HCEC 1CT (cell line): Measurements from ENCODE around the gene HIVEP1.

ENCODE experiments used
- DNase-seq: peaks from one replicate; pipeline ENCODE4 v3.0.0-alpha.2; 2017

HIVEP1 gene

DNA sequence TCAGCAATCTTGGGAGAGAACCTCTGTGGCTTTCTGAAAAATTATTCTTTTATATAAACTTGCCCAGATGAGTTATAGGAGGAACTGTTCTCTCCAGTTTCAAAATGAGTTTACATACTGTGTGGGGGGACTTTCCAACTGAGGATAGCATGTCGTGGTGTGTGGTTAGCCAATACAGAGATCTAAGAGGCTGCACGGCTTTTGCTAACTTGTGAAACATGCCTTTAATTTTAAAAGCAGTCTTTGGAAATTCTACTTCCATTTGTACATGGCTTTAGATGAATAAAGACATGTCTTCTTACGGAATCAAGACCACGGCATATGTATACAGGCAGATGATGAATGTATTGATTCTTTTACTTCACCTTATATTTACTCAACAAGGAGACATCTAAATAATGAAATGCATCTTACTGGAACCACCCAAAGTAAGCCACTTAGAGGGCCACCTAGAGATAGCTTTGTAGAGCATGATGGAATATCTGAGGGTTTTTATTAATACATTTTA is 39.8 kb downstream of the HIVEP1 start:
- DNase-seq = no peak

DNA sequence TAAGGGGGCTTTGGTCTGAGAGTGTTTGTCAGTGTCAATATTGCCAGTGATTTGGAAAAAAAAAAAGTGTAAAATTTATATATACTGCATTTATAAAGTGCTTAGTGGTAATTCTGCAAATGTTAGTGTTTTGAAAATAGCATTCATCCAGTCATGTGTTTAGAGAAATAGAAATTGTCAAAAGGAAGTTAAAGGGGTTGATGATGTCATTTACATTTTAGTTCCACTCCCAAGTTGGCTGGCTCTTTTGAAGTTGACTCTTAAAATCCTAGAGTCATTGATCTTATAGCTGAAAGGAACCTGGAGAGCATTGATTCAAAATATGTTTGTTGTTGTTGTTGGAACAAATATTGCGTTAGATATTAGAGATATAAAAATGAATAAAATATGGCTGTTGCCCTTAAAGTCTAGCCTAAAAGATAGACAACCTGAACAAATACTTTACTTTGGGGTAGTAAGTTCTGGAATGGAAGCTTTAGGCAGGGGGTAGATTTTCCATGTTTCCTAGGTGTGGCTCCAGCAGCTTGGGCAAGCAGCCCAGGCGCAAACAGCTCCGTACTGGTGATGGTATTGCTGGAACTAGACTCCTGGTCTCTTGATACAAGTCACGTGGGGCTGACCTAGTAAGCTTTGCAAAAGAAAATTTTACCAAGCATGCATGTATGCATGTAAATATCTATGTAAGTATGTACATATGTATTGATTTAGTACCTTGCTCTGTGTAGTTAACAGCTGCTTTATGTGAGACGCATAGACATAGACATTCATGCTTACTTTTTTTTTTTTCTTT is 46.3 kb downstream of the HIVEP1 start:
- no peak for DNase-seq

DNA sequence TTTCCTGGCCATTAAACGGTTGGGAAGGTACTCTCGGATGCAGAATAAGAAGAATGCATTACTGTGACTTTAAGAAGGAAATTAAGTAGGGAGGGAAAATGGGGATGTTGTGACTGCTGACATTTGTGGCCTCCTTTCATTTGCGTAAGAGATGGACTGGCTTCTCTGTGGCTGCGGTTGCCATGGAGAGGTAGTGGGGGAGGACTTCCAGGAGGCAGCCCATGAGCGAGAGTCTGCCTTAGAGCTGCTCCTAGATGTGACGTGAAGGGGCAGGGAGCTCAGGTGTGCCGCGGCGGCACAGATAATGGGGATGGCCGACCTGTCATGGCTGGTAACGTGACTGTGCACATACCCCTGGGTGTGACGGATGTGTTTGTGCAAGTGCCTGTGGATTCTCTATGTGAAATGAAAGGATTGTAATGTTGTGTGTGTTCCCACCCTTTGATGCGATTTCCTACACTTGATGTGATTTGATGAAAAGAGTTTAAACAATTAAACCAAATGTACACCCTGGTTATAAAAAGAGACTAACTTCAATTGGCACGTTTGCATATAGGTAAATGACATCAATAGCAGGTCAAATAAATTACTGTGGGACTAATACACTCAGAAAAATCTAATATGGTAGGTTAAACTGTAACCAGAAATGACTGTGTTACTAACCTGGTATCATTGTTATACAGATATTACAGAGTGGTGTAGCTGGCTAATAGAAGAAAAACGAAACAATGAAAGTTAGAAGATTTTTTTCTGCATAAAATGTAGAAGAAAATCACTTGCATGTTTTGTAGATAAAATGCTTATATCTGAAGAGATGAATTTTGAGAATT is 48.9 kb downstream of the HIVEP1 start:
- no peak for DNase-seq

DNA sequence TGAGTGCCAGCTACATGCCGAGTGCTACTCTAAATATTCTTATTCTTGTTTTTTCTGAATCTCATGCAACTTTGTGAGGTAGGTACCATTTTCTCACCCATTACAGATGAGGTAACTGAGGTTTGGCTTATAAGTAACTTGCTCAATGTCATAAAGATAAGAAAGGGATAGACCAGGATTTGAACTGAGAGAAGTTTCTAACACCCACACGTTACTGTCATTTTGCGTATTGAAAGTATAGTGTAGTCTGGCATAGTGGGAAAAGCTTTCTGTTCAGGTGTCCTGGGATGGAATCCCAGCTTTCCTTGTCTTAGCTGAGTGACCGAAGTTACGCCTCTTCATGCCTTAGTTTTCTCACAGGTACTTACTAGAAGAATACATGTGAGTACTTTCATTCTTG is 50.5 kb downstream of the HIVEP1 start:
- no peak for DNase-seq

DNA sequence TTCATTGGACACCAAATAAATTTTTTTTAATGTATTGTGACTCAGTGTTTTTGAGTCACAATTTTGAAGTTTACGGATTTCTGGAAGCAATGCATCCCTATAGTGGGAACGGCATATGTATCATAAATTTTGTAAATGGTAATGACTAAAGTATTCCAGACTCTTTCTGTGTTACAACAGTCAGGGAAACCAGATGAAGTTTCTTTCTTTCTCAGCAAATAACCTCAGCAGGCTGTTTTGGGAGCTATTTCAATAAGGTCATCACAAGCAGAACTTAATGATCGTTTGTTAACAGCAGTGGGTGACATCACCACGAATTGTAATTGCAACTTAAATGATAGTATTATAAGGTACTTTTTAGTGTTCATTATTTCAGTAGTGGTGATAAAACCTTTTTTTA is 52.0 kb downstream of the HIVEP1 start:
- DNase-seq = peak; percentile 87

DNA sequence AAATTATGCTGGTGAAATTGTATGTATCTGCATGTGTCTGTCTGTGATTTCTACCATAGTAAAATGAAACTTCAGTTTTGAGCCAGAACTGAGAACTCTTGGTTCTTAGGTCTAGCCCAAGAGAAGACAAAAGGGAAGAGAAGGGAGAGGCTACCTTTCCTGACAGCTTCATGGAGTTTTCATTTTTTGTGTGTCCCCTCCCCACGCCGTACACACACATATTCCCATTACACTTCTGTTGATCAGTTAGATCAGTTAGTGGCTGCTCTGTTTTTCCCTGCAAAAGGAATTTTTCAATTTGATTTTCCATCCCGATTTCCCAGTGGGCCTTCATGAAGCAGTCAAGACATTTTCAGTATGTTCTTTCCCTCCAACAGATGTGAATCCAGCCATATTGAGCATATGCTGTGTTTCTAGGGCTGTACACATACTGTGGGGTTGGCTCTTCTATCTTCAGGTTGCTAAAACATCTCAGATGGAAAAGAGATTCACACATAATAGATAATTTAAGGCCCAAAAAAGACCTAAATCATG is 52.5 kb downstream of the HIVEP1 start:
- no peak for DNase-seq

DNA sequence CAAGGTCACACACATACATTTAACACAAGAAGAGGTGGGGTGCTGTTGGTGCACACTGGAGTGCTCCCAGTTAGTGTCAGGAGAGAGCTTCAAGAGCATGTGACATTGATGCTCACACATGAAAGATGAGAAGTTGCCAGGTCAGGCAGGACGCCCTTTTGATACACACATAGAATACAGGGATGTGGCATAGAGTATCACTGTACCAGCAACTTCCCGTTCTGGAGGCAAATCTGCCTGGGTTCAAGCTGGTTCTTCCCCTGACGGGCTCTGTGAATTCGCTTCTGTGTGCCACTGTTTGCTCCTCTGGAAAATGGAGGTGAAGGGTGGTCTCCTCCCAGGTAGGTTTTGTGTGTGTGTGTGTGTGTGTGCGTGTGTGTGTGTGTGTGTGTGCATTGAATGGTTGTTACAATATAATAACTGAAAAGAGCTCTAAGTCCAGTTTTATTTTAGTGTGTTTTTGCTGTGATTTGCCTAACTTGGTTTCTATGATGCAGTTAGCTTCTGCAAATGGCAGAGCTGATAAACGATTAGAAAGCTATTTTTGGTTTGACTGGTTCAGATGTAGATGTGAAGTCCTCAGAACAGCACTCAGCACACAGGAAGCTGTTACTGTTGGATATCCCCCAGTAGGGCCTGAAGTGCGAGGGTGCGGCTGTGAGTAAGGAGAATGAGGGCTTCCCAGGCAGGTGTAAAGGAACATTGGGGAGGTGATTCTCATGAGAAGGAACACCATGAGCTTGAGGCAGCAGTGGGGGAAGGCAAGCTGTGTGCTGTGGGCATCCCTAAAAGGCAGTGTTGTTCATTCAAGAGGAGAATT is 53.4 kb downstream of the HIVEP1 start:
- no peak for DNase-seq

DNA sequence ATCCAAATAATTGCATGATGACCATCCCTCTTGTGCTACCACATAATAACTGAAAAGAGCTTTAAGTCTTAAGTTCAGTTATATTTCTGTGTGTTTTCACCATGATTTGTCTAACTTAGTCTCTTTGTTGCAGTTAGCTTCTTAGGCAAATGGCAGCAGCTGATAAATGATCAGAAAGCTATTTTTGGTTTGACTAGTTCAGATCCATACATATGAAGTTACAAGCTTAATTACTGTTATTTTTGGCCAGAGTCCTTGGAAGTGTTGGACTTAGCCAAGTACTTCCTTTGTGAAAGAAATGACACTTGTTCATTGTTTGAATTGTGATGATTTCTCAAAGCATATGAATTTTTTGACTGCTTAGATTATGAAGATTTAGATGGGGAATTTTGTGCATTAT is 54.2 kb downstream of the HIVEP1 start:
- DNase-seq = no peak

DNA sequence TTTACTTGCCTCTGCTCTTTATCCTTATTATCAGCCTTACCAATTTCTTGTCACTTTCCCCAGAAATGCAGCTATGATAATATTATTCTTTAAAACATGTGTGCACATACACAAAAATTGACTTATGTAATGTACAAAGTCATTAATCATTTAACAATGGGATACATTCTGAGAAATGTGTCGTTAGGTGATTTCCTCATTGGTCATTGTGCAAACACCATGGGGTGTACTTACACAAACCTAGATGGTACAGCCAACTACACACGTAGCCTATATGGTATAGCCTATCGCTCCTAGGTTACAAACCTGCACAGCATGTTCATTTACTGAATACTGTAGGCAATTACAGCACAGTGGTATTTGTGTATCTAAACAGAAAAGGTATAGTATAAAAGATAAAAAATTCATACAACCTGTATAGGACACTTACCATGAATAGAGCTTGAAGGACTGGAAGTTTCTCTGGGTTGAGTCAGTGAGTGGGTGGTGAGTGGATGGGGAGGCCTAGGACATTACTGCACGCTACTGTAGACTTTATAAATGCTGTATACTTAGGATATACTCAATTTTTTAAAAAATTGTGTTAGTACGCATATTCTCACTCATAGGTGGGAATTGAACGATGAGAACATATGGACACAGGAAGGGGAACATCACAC is 56.9 kb downstream of the HIVEP1 start:
- no peak for DNase-seq

DNA sequence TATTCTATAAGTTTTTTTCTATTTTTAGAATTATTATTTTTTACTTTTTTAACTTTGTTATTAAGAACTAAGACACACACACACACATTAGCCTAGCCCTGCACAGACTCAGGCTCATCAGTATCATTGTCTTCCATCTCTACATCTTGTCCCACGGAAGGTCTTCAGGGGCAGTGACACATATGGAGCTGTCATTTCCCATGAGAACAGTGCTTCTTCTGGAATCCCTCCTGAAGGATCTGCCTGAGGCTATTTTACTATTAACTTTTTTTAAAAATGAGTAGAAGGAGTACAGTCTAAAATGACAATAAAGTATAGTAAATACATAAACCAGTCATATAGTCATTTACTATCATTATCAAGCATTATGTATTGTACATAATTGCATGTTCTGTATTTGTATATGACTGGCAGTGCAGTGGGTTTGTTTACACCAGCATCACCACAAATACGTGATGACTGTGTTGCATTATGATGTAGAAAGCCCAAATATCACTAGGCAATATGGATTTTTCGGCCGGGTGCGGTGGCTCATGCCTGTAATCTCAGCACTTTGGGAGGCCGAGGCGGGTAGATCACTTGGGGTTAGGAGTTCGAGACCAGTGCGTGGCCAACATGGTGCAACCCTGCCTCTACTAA is 57.9 kb downstream of the HIVEP1 start:
- no peak for DNase-seq

DNA sequence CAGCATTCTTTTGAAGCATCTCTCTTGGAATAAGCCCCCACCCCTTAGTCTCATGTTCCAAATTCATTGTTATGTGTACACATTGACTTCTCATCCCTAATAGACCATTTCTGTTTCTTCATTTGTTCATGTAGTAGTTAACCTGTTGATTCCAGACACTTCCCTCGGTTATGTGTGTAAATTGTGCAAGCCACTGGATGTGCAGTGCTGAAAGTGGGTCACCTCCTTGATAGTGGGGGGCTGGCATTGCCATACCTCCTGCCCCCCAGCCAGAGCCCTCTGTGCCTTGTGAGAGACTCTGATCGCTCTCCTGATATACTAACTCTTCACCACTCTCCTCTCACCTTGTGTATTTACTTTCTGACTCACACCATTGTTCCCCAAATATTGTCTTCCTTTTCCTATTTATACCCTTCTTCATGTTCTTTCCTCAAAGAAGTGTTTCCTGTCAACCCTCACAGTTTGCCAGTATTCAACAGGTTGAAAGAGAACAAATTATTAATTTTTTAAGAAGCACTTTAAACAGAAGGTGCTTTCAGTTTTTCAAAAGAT is 59.0 kb downstream of the HIVEP1 start:
- no peak for DNase-seq

DNA sequence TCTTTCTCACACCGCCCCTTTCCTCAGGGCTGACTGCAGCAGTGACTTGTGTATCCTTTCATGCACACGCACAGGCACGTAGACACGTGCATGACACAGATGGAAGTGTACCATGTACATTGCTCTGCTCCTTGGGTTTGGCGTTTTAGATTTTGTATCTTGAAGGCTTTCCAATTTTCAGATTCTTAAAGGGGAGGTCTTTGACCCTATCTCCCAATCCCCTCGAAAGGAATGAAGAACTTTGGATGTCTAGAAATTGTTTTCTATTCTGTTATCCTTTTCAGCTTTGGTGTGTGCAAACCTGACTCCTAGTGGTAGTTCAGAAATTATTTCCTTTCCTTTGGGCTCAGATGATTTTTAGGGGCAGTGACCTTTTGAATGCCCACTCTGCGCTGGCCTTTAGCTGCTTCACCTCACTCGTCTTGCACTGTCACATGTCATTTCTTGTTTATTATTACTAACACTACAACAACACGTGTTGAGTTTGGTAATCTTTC is 63.0 kb downstream of the HIVEP1 start:
- no peak for DNase-seq

DNA sequence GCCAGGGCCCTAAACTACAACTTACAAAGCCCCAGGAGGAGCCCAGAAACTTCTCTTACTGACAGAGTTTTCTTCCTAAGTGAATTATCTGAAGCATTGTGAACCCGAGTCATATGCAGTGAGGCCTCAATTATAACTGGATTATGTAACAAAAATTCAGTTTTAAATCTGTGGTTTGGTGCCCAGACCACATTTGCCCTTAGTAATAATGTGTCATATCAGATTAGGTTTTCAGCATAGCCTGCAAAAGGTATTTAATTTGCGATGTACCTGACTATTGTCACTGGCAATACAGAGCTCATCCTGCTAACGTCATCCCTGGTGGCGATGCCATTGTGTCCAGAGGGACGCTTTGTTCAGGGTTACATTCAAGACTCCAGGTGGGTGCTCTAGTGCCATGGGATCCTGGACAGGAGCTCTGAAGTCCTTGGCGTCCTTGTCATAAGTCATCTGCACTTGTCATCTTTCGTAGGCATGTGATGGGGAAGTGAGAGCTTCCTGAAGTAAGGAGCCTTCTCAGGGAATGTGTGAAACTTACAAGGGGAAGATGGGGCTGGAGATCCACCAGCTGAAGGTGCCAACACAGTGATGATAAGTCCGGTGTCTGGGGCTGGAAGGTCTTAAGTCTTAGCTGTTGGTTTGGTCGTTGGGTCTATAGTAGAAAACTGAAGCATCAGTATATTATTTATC is 65.1 kb downstream of the HIVEP1 start:
- DNase-seq = no peak

DNA sequence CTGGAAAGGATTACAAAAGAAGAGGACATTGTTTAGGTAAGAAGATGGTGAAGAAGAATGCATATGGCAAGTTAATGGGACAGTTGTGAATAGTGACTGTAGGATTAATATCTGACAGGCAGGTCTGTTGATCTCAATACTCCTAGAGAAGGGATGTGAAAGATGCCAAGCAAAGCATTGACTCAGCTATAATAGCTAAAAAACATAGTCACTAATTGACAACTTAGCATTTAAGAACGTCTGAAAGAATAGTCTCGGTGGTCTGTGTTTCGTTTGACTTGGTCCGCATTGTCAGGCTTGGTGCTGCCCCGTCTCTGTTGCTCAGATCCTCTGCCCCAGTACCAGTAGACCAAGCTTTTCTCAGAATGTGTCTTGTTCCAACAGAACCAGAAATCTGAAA is 65.9 kb downstream of the HIVEP1 start:
- DNase-seq = no peak

DNA sequence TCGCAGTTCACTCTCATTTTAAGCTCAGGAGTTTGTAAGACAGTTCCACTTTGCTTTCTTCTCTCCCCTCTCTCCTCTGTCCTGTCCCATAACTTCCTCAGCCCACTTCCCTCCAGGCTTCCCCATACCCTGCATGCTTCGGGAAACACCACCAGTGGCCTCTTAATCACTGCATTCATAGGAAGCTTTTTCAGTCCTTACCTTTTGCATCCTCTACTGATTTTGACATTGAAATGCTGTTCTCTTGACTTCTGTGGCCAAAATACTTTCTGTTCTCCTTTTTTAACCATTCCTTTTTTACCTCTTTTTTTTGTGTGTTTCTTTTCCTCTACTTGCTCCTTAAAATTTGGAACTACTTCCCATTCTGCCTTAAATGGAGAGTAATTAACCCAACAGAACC is 69.7 kb downstream of the HIVEP1 start:
- no peak for DNase-seq

DNA sequence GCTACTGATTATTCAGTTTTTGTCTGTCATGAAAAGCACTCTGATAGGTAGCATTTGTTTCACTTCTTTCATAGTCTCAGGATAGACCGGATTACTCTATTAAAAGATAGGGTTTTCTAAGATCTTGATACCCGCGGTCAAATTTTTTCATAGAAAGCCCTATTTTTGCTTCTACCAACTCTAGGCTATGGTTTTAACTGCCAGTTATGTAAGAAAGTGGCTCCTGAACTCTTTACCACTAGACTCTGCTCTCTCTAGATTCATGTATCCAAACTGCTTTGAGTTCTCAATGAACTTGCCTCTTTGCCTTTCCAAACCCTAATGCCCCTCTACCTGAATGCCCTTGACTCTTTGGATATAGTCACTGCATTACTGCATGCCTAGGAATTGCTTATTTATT is 70.3 kb downstream of the HIVEP1 start:
- no peak for DNase-seq

DNA sequence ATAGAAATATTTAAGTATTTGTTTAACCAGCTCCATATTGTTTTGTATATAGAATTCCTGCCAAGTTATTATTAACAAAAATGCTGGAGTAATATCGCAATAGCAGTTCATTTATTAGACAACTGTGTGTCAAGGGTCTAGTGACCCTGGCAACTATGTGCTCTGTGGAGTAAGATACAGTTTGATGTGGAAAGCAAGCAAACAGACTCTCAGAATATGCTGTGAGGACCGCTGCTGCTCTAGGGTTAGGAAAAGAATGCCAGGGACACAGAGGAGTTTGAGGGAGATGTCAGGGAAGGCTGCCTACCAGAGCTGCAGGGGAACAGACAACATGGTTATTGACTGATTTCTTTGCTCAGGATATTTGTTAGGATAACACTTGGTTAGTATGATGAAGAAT is 71.2 kb downstream of the HIVEP1 start:
- DNase-seq = no peak

DNA sequence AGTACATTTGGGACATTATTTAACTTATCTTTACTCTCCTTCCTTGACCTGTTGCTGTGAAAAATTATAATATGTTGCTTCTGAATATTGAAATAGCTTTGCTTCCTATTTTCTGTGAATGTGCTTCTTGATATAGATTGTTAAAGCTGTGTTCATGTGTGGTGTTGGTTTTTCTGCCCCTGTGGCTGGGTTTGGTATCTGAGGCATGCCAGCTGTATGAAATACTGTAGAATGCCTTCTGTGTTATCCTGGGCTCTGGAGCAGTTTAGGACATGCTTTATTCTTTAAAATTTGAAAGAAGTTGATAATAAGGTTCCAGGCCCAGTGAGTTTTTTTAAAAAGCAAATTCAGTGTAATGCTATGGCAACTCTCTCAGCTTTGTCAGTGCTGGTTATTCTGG is 71.7 kb downstream of the HIVEP1 start:
- no peak for DNase-seq

DNA sequence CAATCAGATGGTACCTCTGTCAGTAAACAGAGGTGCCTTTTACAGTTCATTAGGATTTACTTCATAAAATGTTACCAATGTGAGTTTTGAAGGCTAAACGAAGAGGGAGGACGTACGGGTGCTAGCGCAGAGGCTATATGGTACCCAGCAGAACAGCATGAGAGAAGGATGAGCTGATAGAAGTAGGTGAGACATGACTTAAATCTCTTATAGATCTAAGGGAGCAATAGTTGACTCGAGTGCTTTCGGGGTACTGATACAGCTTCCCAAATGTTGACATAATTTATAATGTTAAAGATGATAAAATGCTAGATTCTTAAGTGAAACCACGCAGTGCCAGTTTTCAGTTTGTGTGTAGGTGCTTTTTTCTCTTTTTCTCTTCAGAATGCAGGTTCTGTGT is 72.6 kb downstream of the HIVEP1 start:
- DNase-seq = no peak

DNA sequence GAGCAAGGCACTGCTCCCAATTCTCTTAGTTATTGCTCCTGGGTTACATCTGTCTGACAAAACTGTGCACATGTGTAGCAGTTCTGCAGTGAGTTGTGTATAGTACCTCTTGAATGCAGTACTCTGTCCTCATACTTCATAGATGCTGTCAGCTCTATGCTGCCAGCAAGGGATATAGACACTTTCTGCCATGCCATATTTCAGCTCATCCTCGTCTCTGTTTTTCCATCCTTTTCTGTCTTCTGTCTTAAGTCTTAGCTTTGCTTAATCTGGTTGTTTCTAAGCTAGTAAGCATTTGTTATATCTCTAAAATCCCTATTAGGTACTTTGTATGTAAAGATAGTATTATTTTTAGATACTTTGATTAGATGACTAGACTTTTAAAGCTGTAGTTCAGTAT is 76.4 kb downstream of the HIVEP1 start:
- no peak for DNase-seq

DNA sequence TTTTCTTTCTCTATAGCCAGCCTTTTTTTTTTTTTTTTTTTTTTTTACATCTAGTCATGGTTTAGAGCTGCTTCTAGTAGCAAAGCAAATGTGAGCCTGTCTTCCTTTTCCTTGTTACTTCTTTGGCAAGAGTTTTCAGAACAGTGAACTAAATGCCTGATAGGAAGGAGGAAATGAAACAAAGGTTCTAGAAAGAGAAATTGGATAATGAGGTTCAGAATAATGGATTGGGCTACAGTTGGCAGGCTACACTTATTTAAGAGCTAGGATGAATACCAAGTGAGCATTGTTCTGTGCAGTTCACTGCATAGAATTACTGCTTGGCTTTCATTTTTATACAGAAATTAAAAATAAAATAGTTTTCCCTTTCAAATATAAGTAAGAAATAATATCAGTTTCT is 78.6 kb downstream of the HIVEP1 start:
- DNase-seq = no peak
